Renal pelvis (tissue), 4 donors: Measurements from ENCODE around the gene CDON. TPM values are rescaled to one million over a fixed set of nuclear protein-coding genes. Genes with fewer than 3 reads are reported as not detected.

Experiments
- DNase-seq: peaks from one replicate; pipeline ENCODE4 v3.0.0-alpha.2; 2013
- polyA plus RNA-seq, 3 donors: library from polyadenylated mRNA; unstranded; fragments of 120-200 nt; gene quantifications; one replicate each; pipeline ENCODE4 v1.2.1, GENCODE V29; 2013; ENCODE audit not compliant: insufficient read length in 3 of 3

CDON gene
- polyA plus RNA-seq, 3 donors = 23.8 to 30.0 (median 29.8) TPM

DNA sequence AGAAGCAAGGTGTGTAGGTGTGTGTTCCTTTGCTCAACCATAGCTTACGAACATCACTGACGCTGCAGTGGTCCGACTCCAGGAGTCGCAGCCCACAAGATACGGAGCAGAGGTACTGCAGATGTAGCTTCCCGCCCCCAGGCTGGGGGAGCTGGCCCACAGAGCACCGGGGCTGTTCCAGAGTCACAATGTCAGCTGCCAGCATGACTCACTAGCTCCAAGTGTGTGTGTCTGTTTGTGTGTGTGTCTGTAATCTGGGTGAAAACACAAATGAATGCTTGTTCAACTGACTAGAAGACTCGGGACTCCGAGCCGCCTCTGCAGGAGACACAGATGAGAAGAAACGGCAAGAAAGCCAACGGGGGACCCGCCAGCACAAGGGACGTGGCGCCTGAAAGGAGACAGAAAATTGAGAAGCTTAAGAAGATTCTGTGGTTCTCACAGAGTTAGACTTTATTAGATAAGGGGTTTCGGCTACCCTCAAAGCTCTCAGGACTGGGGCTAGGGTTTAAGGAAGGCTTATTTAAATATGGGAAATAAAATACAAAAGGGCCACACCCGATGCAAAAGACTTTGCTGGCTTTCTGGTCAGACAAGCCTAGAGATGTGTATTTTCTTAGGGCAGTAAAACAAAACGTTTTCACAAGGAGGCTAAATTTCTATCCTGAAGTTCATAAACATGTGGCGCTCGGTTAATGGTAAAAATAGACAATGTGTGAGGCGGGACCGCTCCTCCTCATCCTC, 106.1 kb downstream of the CDON start:
- DNase-seq = no peak

DNA sequence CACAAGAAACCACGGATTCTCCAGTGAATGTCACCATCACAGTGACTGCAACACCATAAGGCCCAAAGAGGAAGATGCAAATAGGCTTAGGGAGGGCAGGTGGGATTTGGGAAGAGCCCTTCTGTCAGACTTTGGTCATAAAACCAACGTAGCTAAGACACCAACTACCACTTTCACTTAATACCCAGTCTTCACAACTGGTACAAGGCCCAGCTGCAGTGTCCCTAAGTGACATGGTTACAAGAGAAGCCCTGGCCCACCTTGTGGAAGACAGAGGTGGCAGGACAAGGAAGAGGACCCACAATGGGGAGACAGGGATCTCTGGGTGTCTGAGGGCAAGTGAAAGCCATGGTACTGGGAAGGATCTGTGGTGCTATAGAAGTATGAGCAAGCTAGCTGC, 106.8 kb downstream of the CDON start:
- DNase-seq = no peak

DNA sequence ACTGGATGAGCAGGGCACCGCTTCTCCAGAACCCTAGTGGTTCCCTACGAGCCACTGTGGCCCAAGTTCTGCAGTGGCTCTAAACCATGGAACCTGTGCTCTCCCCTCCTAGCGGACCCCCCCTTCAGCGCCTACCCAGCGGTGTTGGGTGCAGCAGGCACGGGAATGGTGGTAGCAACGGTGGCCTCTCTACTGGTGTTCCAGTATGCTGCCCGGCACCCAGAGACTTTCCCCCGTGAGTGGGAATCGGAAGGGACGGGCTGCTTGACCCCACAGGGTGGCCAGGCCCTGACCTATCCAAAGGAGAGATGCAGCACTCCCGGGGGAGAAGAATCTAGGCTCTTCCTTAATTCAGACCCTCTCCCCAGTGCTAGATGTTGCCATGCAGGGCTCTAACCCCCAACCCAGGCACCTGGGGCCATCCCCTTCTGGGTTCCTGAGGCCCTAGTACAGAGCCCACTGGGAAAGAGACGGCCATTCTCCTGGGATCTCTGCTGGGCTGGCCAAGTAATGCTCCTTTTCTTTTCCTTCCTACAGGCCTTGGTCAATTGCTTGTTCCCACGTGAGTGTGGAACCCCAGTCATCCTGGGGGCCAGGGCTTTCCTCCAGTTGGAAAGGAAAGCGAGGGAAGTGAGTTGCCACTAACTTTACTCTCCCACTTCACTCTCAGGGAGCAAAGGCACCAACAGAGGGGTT, 107.6 kb downstream of the CDON start:
- DNase-seq = no peak

DNA sequence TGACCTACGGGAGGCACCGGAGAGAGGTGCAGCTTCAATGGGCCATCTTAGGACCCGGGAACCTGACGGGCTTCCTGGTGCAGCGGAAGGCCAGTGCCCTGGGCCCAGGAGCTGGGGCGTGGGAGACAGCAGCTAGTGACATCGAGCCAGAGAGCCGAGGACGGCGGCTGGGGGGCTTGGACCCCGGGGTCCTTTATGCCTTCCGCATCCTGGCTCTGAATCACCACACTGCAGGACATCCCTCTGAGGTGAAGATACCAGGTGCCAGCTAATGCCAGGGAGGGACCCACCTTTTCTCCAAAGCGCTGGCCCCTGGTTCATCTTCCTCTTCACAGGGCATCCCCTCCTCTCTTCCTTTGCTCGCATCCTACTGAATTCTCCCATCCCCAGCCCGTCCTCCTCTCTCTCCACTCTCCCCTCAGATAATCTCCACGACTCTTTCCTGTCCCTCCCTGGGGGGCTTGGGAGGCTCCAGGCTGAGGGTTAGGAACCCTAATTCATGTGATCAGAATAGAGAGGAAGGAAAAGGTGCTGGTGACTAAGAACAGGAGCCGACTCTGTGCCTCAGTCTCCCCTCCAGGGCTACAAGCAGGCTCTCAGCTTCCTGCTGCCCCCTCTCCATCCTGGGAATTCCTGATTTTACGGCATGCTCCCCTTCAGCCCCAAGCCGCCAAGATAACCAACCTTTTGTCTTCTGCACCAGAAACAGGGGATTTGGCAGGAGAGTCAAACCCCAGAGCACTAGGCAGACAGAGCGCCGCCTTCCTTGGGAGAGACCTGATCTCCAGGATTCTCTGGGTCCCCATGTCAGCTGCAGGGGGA, 108.3 kb downstream of the CDON start:
- DNase-seq = no peak

DNA sequence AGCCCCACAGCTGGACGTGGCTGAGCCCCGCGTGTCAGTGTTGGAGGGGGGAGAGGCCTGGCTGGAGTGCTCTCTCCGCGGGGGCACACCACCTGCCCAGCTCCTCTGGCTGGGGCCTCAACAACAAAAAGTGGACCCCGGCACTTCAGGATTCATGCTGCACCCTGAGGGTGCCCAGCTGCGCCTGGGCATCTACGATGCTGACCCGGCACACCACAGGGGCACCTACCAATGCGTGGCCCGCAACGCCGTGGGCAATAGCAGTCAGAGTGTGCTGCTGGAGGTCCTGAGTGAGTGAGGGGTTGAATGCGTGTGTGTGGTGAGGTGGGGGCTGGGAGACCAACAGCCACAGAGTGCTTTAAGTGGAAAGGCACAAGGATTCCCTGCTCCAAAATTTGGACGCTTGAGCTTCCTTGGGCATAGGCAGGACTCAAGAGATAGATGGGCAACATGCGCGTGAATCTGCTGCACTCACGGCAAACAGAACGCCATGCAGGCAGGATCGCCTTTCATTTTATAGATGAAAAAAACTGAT, 109.2 kb downstream of the CDON start:
- no peak for DNase-seq

DNA sequence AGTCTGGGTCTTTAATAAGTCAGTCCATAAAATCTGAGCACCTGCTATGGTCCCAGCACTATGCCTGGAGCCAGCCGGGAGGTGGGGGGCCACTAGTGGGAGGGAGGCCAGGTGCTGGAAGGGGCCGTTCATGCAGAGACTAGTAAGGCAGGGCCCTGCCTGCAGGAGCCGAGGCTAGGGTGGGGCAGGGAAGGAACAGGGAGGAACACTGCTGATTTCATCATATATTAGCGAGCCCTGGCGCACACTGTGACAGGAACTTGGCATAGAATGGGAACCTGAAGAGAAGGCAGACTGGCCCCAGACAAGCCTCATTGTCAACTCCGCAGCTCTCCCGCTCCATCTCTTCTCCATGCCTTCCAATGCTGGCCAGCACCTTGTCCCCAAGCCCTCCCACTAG, 109.7 kb downstream of the CDON start:
- no peak for DNase-seq

DNA sequence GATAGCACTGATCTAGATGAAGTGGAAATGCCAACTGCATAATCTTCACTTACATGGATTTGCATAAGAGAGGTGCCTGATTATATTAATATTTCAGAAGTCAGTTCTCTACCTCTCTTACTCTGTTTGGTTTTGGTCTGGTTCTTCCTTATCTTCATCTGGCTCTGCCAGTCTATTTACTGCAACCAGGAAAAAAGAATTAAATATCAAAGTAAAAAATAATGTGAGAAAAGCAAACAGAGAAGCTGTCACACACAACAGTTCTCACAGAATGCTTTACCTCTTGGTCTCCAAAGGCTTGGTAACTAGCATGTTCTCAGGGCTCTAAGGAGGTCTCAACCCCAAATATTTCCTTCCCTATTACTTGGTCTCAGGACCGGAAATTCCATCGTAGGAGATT, 110.1 kb downstream of the CDON start:
- no peak for DNase-seq

DNA sequence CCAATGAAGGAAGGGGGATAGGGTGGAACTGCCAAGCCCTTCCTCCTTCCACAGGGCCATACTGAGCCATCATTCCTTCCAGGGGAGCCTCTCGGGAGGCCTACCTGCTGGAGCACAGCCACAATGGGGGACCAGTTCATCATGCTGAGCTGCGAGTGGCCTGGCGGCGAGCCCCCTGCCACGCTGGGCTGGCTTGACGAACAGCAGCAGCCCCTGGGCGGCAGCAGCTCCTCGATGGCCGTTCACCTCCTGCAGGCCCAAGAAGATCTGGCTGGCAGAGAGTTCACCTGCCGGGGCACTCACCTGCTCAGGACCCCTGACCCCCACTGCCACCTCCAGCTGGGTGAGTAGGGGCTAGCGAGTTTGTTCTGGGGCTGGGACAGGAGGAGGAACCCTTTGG, 110.9 kb downstream of the CDON start:
- DNase-seq = no peak

DNA sequence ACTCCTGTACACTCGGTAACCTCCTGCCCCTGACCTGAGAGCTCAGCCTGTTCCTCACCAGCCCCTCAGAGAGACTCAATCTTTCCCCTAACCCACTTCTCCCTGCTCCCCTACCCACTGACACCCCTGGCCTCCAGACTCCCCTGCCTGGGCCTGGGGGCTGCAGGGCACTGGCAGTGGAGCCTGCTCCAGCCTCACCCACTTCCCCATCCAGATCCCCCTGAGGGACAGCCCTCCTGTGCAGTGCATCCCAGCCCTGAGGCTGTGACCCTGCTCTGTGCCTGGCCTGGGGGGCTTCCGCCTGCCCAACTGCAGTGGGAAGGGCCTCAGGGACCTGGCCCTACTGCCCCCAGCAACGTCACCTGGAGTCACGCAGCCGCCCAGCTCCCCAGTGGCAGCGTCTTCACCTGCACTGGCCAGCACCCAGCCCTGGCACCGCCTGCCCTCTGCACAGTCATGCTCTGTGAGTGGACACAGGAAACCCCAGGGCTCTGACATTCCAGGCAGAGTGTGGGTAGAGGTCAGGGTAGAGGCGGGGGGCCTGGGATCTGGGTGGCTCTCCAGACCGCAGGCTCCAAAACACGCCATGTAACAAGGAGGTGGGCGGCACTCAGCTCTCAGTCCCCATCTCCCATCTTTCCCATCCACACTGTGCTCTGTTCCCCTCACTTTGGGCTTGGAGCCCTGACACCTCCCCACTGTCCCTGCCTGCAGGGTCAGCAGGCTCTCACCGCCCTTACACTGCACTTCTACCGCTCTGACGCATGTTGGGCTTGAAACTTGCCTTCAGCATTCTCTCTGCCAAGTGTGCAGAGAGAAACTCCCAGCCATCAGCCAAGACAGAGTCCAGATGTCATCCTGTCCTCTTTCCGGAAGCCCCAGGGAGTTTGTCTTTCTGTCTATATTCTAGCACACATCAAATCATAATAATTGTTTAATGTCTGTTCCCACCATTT, 111.7 kb downstream of the CDON start:
- DNase-seq = peak; percentile 41

DNA sequence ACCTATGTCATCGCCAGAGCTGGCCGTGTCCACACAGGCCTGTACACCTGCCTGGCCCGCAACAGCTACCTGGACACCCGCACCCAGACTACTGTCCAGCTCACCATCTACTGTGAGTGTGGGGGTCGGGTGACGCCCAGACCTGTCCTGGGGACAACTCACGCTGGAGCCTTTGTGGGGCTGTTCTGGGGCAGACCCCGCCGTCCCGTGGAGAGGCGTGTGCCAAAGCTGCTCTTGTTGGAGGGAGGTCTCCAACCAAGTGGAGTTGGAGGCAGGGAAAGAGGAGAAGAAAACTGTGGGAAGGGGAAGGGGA, 112.5 kb downstream of the CDON start:
- DNase-seq = no peak

DNA sequence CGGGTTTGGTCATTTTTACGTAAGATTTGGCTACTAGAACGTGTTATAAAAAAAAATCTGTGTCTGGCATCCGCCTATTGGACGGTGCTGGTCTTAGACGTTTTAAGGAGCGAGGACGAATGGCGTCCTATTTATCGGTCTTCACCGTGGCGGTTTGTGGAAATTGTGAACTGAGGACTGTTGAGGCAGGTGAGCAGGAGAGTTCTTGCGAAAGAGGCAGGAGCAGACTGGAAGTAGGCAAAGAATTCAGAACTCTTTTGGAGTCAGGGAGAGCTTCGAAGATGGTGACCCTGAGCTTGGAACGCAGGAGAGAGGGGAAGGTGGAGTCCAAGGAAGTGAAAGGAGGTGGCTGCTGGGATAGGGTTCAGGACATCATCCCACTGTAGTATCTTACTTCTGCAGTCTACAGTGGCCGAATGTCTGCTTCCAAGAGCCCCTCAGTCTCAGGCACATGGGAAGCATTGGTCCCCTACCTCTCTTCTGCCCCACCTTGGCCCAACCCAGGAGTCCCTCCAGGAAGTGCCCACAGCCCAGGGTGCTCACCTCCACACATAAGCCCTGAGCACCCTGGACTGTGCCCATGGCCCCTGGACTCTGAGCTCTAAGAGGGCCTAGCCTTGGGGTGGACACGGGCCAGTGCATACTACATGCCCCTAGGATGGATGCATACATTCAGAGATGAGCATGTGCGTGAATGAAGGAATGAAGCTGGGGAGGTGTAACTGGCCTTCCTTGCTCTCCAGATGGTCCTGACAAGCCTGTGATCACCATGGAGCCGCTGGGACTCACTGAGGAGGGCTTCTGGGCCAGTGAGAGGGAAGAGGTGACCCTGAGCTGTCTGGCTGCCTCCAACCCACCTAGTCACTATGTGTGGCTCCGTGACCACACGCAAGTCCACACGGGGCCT, 113.1 kb downstream of the CDON start:
- no peak for DNase-seq

DNA sequence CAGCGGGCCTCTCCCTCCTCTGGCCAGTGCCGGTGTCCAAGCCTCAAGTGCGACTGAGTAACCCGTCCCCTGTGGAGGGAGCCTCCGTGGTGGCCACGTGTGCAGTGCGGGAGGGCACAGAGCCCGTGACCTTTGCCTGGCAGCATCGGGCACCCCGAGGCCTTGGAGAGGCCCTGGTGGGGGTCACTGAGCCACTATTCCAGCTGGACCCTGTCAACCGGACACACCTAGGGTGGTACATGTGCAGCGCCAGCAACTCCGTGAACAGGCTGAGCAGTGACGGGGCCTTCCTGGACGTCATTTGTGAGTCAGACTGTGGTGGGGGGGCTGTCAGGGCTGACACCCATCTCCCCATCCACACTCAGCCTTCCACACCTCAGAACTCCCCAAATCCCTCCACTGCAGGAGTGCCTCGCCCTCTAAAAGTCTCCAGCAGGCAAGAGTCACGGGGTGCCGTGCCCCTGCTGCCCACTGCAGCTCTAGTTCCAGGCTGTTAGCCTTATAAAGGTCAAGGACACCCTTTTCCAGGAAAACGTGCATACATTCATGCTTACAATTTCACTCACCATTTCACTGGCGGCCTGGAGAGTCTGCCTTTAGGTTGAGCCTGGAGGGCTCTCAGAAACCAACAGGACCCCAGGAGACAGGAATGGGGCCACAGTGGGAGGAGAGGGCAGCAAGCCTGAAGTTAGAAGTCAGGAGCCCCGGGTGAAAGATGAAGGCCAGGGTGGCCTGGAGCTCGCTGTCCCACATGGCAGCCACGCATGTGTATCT, 114.2 kb downstream of the CDON start:
- DNase-seq = no peak

DNA sequence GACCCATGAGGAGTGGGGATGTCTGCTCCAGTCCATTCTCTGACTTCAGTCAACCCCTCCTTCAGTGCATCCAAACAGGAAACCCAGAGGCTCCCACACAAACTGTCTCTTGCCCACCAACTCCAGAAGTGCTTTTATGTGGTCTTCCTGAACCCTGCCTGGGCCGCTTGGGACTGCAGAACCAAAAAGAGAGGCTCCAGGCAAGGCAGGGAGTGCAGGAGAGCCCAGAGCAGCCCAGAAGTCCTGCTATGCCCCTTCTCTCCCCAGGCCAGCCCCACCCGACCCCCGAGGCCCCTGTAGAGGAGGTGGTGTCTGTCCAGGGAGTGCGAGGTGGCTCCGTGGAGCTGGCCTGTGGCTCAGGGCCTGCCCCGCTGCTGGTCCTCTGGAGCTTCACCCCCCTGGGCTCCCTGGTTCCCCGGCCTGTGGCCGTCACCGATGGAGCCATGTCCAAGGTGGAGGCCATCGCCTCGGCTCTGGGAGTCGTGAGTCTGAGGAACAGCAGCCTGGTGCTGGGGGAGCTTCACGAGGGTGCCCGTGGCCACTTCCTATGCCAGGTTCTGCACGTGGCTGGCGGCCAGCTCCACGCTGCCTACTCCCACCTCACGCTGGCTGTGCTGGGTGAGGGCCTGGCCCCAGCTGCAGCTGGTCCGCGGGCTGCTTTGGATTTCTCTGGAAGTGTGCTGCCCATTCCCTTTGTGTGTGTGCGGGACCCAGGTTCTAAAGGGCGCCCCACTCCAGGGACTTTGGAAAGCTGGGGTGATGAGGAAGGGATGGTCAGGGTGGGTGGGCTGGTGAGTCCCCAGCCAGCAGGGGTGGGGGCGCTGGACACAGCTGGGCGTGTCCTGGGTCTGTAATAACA, 115.0 kb downstream of the CDON start:
- no peak for DNase-seq

DNA sequence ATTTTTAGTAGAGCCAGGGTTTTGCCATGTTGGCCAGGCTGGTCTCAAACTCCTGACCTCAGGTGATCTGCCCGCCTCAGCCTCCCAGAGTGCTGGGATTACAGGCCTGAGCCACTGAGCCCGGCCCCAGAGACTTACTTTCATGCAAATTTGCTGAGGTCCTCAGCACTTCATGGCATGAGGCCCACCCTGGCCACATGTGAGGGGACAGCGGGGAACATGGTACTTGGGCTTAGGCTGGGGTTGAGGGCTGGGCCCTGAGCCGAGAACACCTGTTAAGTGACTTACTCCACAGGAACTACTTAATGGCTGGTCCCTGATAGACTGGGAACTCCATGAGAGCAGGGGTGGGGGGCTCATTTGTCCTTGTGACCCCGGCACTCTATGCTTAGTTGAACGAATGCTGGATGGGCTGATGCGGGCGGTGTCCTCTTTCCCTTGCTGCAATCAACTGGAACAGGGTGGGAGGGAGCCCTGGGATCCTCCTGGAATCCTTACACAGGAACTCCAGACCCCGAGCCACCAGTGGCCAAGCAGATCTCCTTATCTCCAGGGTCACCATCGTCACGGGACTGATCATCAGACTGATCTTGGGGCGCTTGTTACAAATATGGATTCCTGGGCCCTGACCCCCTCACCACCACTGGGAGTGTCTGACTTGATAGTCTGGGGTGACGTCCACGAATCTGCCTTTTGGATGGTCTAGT, 115.8 kb downstream of the CDON start:
- DNase-seq = no peak

DNA sequence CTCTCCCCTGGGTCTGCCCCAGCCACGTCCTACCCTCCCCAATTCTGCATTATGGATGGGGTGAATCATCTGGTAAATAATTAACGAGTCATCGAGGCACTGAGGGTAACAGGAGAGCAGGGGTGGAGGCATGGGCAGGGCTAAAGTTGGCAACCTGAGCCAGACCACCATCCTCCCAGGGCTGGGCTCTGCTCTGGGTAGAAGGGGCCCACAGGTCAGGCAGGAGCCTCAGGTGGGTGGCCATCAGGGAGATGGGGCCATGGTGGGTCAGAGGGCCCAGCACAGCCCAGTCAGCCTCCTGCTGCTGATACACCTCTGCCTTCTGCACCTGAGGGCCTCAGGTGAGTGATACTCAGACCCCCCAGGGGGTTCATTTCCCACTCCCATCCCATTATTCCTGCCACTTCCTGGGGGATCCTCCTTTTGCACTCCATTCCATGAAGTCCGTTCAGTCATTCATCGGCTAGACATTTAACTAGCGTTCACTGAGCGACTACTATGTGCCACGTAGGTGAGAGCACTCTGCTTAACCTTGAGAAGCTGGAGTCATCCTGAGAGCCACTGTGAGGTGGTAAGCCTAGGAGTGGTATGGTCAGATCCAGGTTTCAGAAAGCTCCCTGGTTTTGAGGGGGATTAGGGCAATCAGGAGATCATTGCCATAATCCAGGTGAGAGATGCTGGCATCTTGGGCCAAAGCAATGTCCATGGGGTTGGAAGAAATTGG, 116.7 kb downstream of the CDON start, which contains the start of gene VSIG10L2:
Gene VSIG10L2, plus strand, starts transcription at position 248 of the 724 bp plus-strand sequence. Its CDS starts 12 bp downstream, at position 260.
- DNase-seq = no peak

DNA sequence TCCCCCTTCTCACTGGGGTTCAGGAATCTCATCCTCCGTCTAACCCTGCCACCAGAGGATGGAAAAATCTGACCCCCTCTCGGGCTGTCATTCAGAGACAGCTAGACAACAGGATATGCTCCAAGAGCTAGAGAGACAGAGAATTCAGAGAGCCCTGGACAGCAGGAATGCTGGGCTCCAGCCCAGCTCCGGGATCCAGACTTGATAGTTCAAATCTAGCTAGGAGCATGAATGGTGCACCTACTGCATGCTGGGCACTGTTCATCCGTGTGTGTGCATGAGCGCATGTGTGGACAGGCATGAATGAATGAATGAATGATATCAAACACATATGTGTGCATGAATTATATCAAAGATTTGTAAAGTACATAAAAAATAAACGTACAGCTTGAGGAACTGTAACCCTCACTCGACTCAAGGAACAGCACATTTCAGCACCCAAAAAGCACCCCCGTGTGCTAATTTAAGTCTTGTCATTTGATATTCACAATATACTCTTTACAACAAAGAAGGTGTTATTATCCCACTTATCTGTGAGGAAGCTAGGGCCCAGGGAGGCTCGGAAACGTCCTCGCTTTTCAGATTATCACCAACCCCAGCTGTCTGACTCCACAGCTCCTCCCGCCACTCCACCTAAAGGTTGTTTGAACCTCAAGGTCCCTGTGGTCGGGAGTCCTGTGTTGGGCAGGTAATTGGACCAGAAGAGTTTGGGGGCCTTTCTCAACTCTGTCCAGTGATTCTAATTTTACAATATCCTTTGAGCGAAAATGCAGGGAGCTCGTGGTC, 117.5 kb downstream of the CDON start:
- DNase-seq = no peak
